ENCODE measurements around the gene GDPD1. TPM values are rescaled to one million over a fixed set of nuclear protein-coding genes. Genes with fewer than 3 reads are reported as not detected.
"Not testable (repeated sequence)": the region's sequence is repeated elsewhere in the genome, so short reads cannot be mapped to it uniquely, and the experiment has no call there.

The GDPD1 gene
- total and polyA plus RNA-seq, 2 donors from 2014 or later: 2.5 to 2.8 TPM

- Histone ChIP-seq H3K27me3 (ENCODE audit: control insufficient read depth, insufficient read depth, low read length) (no peaks in the 10 kb centered on the region), H3K36me3 (ENCODE audit: control insufficient read depth in 2 of 3, insufficient read depth in 3 of 3, low read length in 3 of 3) (no peaks in the 10 kb centered on the region), H3K9me3 (ENCODE audit: control insufficient read depth in 2 of 3, insufficient read depth in 1 of 3, low read length in 3 of 3) (no peaks in the 10 kb centered on the region), H3K4me1 (ENCODE audit: control insufficient read depth in 2 of 3, insufficient read depth in 2 of 3, low read depth in 1 of 3, low read length in 3 of 3) (no peaks in the 10 kb centered on the region), H3K4me3 (ENCODE audit: low read length in 3 of 3) (no peak overlapping the region), H3K27ac (ENCODE audit: low read depth in 2 of 2, low read length in 2 of 2) (no peak overlapping the region), H3K9ac (ENCODE audit: low read length in 3 of 3) (no peak overlapping the region)
- TF ChIP-seq CTCF (IDR thresholded peaks at IDR 0.05; ENCODE audit: borderline replicate concordance, extremely low read depth, insufficient read depth): no peak
- DNase-seq (peak in 1 of 5 donors; percentile 5), FAIRE-seq (no peak)
- intact Hi-C loops (cut with DNase I): no loop called here
Measured at GRCh38 chr17:59284317-59284716, 64.0 kb downstream of the GDPD1 start.

- FAIRE-seq: no peak
- intact Hi-C loops (cut with DNase I): no loop called here
- no peak overlapping the region for H3K4me3 ChIP-seq (ENCODE audit: low read length in 3 of 3)
Measured at GRCh38 chr17:59287452-59287851, 67.1 kb downstream of the GDPD1 start.

GRCh38 chr17:59287891-59288290 is 67.6 kb downstream of the GDPD1 start:
- TF ChIP-seq CTCF (IDR thresholded peaks at IDR 0.05; ENCODE audit: borderline replicate concordance, extremely low read depth, insufficient read depth): no peak
- intact Hi-C loops (cut with DNase I): no loop called here
- no peak for FAIRE-seq
- no peak for DNase-seq
- no peak overlapping the region for H3K27ac ChIP-seq (ENCODE audit: low read depth in 2 of 2, low read length in 2 of 2)
- H3K9ac ChIP-seq (ENCODE audit: low read length in 3 of 3): no peak overlapping the region
- H3K4me3 ChIP-seq (ENCODE audit: low read length in 3 of 3): no peak overlapping the region
- H3K4me1 ChIP-seq (ENCODE audit: control insufficient read depth in 2 of 3, insufficient read depth in 2 of 3, low read depth in 1 of 3, low read length in 3 of 3): no peaks in the 10 kb centered on the region
- H3K9me3 ChIP-seq (ENCODE audit: control insufficient read depth in 2 of 3, insufficient read depth in 1 of 3, low read length in 3 of 3): no peaks in the 10 kb centered on the region
- H3K36me3 ChIP-seq (ENCODE audit: control insufficient read depth in 2 of 3, insufficient read depth in 3 of 3, low read length in 3 of 3): no peaks in the 10 kb centered on the region
- H3K27me3 ChIP-seq (ENCODE audit: control insufficient read depth, insufficient read depth, low read length): no peaks in the 10 kb centered on the region

More at GRCh38 chr17:59287452-59287851, 67.1 kb downstream of the GDPD1 start:
- TF ChIP-seq CTCF (IDR thresholded peaks at IDR 0.05; ENCODE audit: borderline replicate concordance, extremely low read depth, insufficient read depth): no peak
- H3K9ac ChIP-seq (ENCODE audit: low read length in 3 of 3): no peak overlapping the region
- H3K36me3 ChIP-seq (ENCODE audit: control insufficient read depth in 2 of 3, insufficient read depth in 3 of 3, low read length in 3 of 3): no peaks in the 10 kb centered on the region
- H3K27me3 ChIP-seq (ENCODE audit: control insufficient read depth, insufficient read depth, low read length): no peaks in the 10 kb centered on the region
- no peak overlapping the region for H3K27ac ChIP-seq (ENCODE audit: low read depth in 2 of 2, low read length in 2 of 2)
- no peaks in the 10 kb centered on the region for H3K4me1 ChIP-seq (ENCODE audit: control insufficient read depth in 2 of 3, insufficient read depth in 2 of 3, low read depth in 1 of 3, low read length in 3 of 3)
- DNase-seq: no peak
- H3K9me3 ChIP-seq (ENCODE audit: control insufficient read depth in 2 of 3, insufficient read depth in 1 of 3, low read length in 3 of 3): no peaks in the 10 kb centered on the region

- no peaks in the 10 kb centered on the region for H3K36me3 ChIP-seq (ENCODE audit: control insufficient read depth in 2 of 3, insufficient read depth in 3 of 3, low read length in 3 of 3)
- no peaks in the 10 kb centered on the region for H3K9me3 ChIP-seq (ENCODE audit: control insufficient read depth in 2 of 3, insufficient read depth in 1 of 3, low read length in 3 of 3)
- no peaks in the 10 kb centered on the region for H3K4me1 ChIP-seq (ENCODE audit: control insufficient read depth in 2 of 3, insufficient read depth in 2 of 3, low read depth in 1 of 3, low read length in 3 of 3)
- no peak for TF ChIP-seq CTCF (IDR thresholded peaks at IDR 0.05; ENCODE audit: borderline replicate concordance, extremely low read depth, insufficient read depth)
- FAIRE-seq: no peak
- intact Hi-C loops (cut with DNase I): no loop called here
- no peak for DNase-seq
- no peaks in the 10 kb centered on the region for H3K27me3 ChIP-seq (ENCODE audit: control insufficient read depth, insufficient read depth, low read length)
- no peak overlapping the region for H3K9ac ChIP-seq (ENCODE audit: low read length in 3 of 3)
- no peak overlapping the region for H3K27ac ChIP-seq (ENCODE audit: low read depth in 2 of 2, low read length in 2 of 2)
- no peak overlapping the region for H3K4me3 ChIP-seq (ENCODE audit: low read length in 3 of 3)
Measured at GRCh38 chr17:59289981-59290301, 69.6 kb downstream of the GDPD1 start.

- H3K9me3 ChIP-seq (ENCODE audit: control insufficient read depth in 2 of 3, insufficient read depth in 1 of 3, low read length in 3 of 3); H3K4me3 ChIP-seq (ENCODE audit: low read length in 3 of 3); intact Hi-C loops (cut with DNase I); H3K27ac ChIP-seq (ENCODE audit: low read depth in 2 of 2, low read length in 2 of 2); H3K9ac ChIP-seq (ENCODE audit: low read length in 3 of 3); FAIRE-seq; H3K4me1 ChIP-seq (ENCODE audit: control insufficient read depth in 2 of 3, insufficient read depth in 2 of 3, low read depth in 1 of 3, low read length in 3 of 3); H3K27me3 ChIP-seq (ENCODE audit: control insufficient read depth, insufficient read depth, low read length); H3K36me3 ChIP-seq (ENCODE audit: control insufficient read depth in 2 of 3, insufficient read depth in 3 of 3, low read length in 3 of 3): not testable (repeated sequence)
- peak in 1 of 5 donors; percentile 34 for DNase-seq
Measured at GRCh38 chr17:59290302-59290998, 70.1 kb downstream of the GDPD1 start.

Data from kidney (tissue), 14 donors.